ENCODE data around the gene UNC13C.

GRCh38 chr15:54577476-54578250 is 599.4 kb downstream of the UNC13C start:
- TF ChIP-seq MYC (IDR thresholded peaks at IDR 0.05; ENCODE audit: insufficient read depth, insufficient read length, insufficient replicate concordance, low read length, severe bottlenecking) (no peak), POLR2A (IDR thresholded peaks at IDR 0.05; ENCODE audit: low read depth, low read length) (no peak), TCF12 (IDR thresholded peaks at IDR 0.05; ENCODE audit: low read depth, low read length) (no peak), RAD21 (IDR thresholded peaks at IDR 0.05; ENCODE audit: insufficient read depth, low read depth, low read length) (no peak), TCF7 (IDR thresholded peaks at IDR 0.05; ENCODE audit: borderline replicate concordance) (no peak), JUND (IDR thresholded peaks at IDR 0.05; ENCODE audit: low read depth, low read length) (no peak)

Measured in GM12878 (cell line).